Breast epithelium (tissue), 3 donors: ENCODE results near the gene GGA3.
"Not testable (repeated sequence)": the region's sequence is repeated elsewhere in the genome, so short reads cannot be mapped to it uniquely, and the experiment has no call there.

Experiments used
- CTCF ChIP-seq, 3 donors: fragments of 450-650 bp; IDR thresholded peaks; one replicate each; pipeline ENCODE4 v1.5.1; 2016 to 2017; ENCODE audit warnings: antibody characterized with exemption in 3 of 3, mild to moderate bottlenecking in 3 of 3, moderate library complexity in 3 of 3
- POLR2A ChIP-seq: fragments of 450-650 bp; IDR thresholded peaks from one replicate; pipeline ENCODE4 v1.6.1; 2016; ENCODE audit warnings: antibody characterized with exemption, mild to moderate bottlenecking, moderate library complexity
- POLR2AphosphoS5 ChIP-seq, 3 donors: sonication (generic); formaldehyde crosslinking; IDR thresholded peaks; one replicate each; pipeline ENCODE4 v1.6.1; 2017; ENCODE audit warnings: antibody characterized with exemption in 3 of 3

GRCh38 chr17:75280189-75280588, 18.8 kb upstream of the GGA3 start:
- TF ChIP-seq CTCF (IDR thresholded peaks at IDR 0.05); POLR2A; POLR2AphosphoS5 (IDR thresholded peaks at IDR 0.05): not testable (repeated sequence)
